Erythroblast (primary cell): ENCODE data around the gene C19orf81.

Experiments
- GATA1 ChIP-seq: IDR thresholded peaks from 2 replicates; pipeline ENCODE4 v1.6.1; 2011; ENCODE audit warnings: low read depth, mild to moderate bottlenecking, control low read depth, low read length, moderate library complexity
- POLR2A ChIP-seq: IDR thresholded peaks from 2 replicates; pipeline ENCODE4 v1.6.1; 2011; ENCODE audit warnings: mild to moderate bottlenecking, low read length

- TF ChIP-seq POLR2A (no peak), GATA1 (no peak)
These were observed 52.2 kb downstream of the C19orf81 start for GRCh38 chr19:50701367-50701985.
